GM19238 (cell line): ENCODE data around the gene SLC39A5.
"Not testable (repeated sequence)": the region's sequence is repeated elsewhere in the genome, so short reads cannot be mapped to it uniquely, and the experiment has no call there.

Experiments used
- DNase-seq: peaks from one replicate; pipeline ENCODE4 v3.0.0; 2011; ENCODE audit warnings: low spot score; ENCODE audit not compliant: insufficient read length

Gene SLC39A5

DNA sequence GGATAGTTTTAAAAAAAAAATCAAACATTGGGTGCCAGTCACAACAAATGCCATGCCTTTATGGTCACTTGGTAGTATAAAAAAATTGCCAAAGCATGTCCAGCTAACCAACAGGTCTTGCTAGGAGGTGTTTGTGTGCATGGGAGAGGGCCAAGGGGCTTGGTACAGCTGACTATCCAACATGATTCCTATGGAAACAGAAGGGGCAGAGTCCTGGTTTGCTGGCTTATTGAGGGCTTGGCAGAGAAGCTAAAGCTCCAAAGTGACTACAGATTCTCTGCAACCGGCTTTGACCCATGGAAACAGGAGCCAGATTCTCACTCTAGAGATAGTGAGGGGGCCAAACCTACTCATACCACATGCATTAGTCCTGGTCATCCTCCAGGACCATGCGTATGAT lies 42.6 kb downstream of the SLC39A5 start:
- not testable (repeated sequence) for DNase-seq

- no peak for DNase-seq
Observed at GRCh38 chr12:56274299-56274698, 44.4 kb downstream of the SLC39A5 start.

GRCh38 chr12:56278905-56279304 lies 49.1 kb downstream of the SLC39A5 start:
- DNase-seq, result no peak

GRCh38 chr12:56280849-56281248 lies 51.0 kb downstream of the SLC39A5 start:
- no peak for DNase-seq

- no peak for DNase-seq
Observed at GRCh38 chr12:56282030-56282429, 52.2 kb downstream of the SLC39A5 start.

- no peak for DNase-seq
Observed at GRCh38 chr12:56282579-56282978, 52.7 kb downstream of the SLC39A5 start.

- not testable (repeated sequence) for DNase-seq
Observed at GRCh38 chr12:56284263-56284662, 54.4 kb downstream of the SLC39A5 start.

DNA sequence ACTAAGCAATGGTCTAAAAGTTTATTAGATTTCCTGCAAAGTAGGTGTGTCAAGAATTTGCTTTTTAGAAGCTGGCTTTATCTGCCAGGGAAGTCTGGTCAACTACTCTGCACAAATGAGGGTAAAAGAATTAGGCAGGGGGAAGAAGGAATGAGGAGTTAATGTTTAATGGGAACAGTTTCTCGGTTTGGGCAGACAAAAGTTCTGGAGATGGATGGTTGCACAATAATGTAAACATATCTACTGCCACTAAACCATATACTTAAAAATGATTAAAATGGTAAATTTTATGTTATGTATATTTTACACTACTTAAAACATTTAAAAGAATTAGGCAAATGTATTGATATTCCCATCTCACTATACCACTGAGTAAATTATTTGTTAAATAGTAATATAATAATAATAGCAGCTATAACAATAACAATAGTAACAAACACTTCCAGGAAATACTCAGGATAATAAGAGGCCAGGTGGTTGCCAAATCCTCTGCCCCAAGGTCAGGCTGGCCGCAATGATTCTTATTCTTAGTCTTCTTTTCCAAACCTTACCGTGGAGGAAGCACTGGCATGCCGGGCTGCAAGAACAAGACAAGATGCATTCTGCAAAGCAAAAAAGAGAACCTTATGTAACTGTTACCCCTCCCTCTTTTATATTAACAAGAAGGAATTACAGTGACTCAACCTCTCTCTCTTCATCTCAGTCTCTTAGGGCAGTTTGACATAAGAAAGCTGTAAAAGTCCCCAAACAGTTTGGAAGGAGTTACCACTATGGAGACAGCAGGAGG lies 56.4 kb downstream of the SLC39A5 start:
- no peak for DNase-seq
